Upper lobe of right lung (tissue), 1 donor: Measurements from ENCODE around the gene TRUB2. TPM values are rescaled to one million over a fixed set of nuclear protein-coding genes. Genes with fewer than 3 reads are reported as not detected.

Experiments
- ATAC-seq: fragments of 200-7000 bp; cut with Tn5 transposase; one replicate; pipeline ENCODE4 v1.9.1; 2020; ENCODE audit warnings: mild to moderate bottlenecking, moderate library complexity
- DNase-seq: peaks from one replicate; pipeline ENCODE4 v3.0.0-alpha.2; 2020
- H3K27ac ChIP-seq: fragments of 200-600 bp; one replicate; pipeline ENCODE4 v1.8.0; 2022
- H3K27me3 ChIP-seq: fragments of 200-600 bp; one replicate; pipeline ENCODE4 v1.8.0; 2022; ENCODE audit warnings: mild to moderate bottlenecking
- H3K36me3 ChIP-seq: fragments of 200-600 bp; one replicate; pipeline ENCODE4 v1.8.0; 2022
- H3K4me1 ChIP-seq: fragments of 200-600 bp; one replicate; pipeline ENCODE4 v1.8.0; 2022
- H3K4me3 ChIP-seq: fragments of 200-600 bp; one replicate; pipeline ENCODE4 v1.8.0; 2022; ENCODE audit warnings: mild to moderate bottlenecking
- H3K9me3 ChIP-seq: fragments of 200-600 bp; one replicate; pipeline ENCODE4 v1.8.0; 2022
- CTCF ChIP-seq: fragments of 200-600 bp; IDR thresholded peaks from one replicate; pipeline ENCODE4 v1.8.0; 2022; ENCODE audit warnings: antibody characterized with exemption
- intact Hi-C: fragments of 100-400 bp; cut with DNase I; formaldehyde crosslinking; loops from one replicate; pipeline ENCODE4 v1.11.0; 2022
- total RNA-seq: library from RNA; stranded (reverse); fragmentation: NEBNext Ultra II Directional; extraction: Animal tissue kit (Norgen Biotek cat#: 25700); gene quantifications from one replicate; pipeline ENCODE4 v1.2.1, GENCODE V29; 2021
- donor health status: DM: no; HTN: yes; CAD: no; lungs with severe emphysema.

Gene TRUB2
- total RNA-seq, 1 donor from 2014 or later: 19.1 TPM

DNA sequence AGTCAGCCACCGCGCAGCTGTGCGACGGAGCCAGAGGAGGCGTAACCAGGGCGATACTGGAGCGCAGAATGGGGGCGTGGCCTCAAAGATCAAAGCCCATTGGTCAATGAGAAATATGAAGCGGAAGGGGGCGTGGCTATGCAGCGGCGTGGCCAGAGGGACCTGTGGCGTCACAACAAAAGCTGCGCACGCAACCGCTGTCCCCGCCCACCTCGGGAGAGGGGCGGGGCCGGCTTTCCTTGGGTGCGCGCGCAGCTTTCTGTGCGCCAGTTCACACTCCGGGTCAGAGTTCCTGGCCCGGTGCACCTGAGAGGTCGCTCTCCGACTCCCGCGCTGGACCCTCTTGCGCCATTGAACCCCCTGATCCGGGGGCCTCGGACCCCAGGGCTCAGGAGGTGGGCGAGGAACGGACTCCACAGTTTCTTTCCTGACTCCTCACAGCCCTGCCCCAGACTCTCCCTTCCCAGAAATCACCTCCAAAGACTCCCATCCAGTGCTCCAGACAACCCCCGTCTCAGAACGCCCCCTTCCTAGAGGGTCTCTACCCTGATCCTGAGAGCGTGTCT lies 46.2 kb downstream of the TRUB2 start, which contains the start of gene SWI5:
Gene SWI5 (plus strand): TSS at position 269 of the 566 bp plus-strand sequence.
- peaks cover 31% of the 10 kb centered on the region for H3K4me1 ChIP-seq
- peak within 1 kb of the TSS; percentile 86 for H3K27ac ChIP-seq
- ATAC-seq: peak; percentile 98
- TF ChIP-seq CTCF: no peak
- DNase-seq: peak; percentile 99
- peaks cover 23% of the 10 kb centered on the region for H3K36me3 ChIP-seq
- H3K4me3 ChIP-seq: peak within 1 kb of the TSS; percentile 90
- intact Hi-C loops: no loop called here
- H3K9me3 ChIP-seq: no peaks in the 10 kb centered on the region
- H3K27me3 ChIP-seq: no peaks in the 10 kb centered on the region

DNA sequence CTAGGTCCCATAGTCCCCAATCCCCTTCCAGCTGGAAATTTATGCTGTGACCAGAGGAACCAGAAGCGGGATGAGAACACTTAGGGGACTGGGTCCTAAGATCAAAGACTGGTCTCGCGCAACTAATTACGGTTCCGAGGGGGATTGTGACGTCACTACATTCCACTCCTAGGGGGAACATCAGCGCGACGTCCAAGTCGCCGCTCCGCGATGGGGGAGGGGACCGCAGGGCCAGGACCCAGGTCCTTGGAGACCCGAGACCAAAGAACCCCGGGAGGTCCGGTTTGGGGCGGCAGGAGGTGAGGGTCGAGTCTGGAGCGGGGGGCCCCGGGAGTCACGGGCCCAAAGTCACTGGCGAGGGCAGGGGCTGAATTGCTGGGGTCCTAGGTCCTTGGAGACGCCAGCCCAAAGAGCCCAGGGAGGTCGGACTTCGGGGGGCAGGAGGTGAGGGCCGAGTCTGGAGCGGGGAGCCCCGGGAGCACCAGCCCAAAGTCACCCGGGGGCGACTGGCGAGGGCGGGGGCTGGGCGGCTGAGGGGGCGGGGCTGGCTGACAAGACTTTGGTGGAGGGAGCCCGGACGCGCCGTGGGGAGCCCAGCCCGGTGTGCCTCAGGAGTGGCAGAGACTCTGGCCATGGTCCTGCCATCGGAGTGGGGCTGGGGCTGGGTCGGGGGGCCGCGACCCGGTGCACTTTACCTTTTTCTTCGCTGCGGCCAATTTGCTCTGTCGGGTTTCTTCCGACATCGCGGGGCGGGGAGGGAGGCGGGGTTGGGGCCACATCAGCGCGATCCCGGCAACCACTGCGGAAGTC lies 46.8 kb downstream of the TRUB2 start, which contains the start of gene GOLGA2:
Gene GOLGA2 (minus strand): TSS at position 810 of the 810 bp plus-strand sequence. CDS start 31 bp downstream, at position 779.
- intact Hi-C loops: no loop called here
- peak within 1 kb of the TSS; percentile 90 for H3K4me3 ChIP-seq
- H3K36me3 ChIP-seq: peaks cover 29% of the 10 kb centered on the region
- no peak for DNase-seq
- no peaks in the 10 kb centered on the region for H3K9me3 ChIP-seq
- H3K27ac ChIP-seq: peak within 1 kb of the TSS; percentile 86
- H3K27me3 ChIP-seq: no peaks in the 10 kb centered on the region
- peak; percentile 69 for ATAC-seq
- TF ChIP-seq CTCF: no peak
- H3K4me1 ChIP-seq: peaks cover 31% of the 10 kb centered on the region

GRCh38 chr9:128274245-128274644 lies 48.0 kb downstream of the TRUB2 start:
- intact Hi-C loops: no loop called here
- H3K36me3 ChIP-seq: peaks cover 35% of the 10 kb centered on the region
- peaks cover 23% of the 10 kb centered on the region for H3K4me1 ChIP-seq
- no peaks in the 10 kb centered on the region for H3K27me3 ChIP-seq
- H3K27ac ChIP-seq: no peak overlapping the region
- ATAC-seq (no peak), DNase-seq (no peak)
- H3K4me3 ChIP-seq: peak overlapping the region; percentile 90
- H3K9me3 ChIP-seq: no peaks in the 10 kb centered on the region
- TF ChIP-seq CTCF: no peak

GRCh38 chr9:128271512-128271911 lies 50.7 kb downstream of the TRUB2 start:
- Histone ChIP-seq H3K27ac (no peak overlapping the region), H3K36me3 (peaks cover 49% of the 10 kb centered on the region)
- no peak for ATAC-seq

GRCh38 chr9:128271112-128271511 lies 51.1 kb downstream of the TRUB2 start:
- intact Hi-C loops: no loop called here
- Histone ChIP-seq H3K9me3 (no peaks in the 10 kb centered on the region), H3K27ac (no peak overlapping the region), H3K4me1 (peaks cover 9% of the 10 kb centered on the region), H3K36me3 (peaks cover 52% of the 10 kb centered on the region), H3K4me3 (no peak overlapping the region), H3K27me3 (no peaks in the 10 kb centered on the region)
- no peak for DNase-seq
- no peak for TF ChIP-seq CTCF
- no peak for ATAC-seq

More at GRCh38 chr9:128271512-128271911, 50.7 kb downstream of the TRUB2 start:
- no peaks in the 10 kb centered on the region for H3K27me3 ChIP-seq
- DNase-seq: no peak
- intact Hi-C loops: no loop called here
- TF ChIP-seq CTCF: no peak
- no peak overlapping the region for H3K4me3 ChIP-seq
- peaks cover 9% of the 10 kb centered on the region for H3K4me1 ChIP-seq
- H3K9me3 ChIP-seq: no peaks in the 10 kb centered on the region
